GM12878 (cell line): ENCODE data around the gene PCSK6. TPM values are rescaled to one million over a fixed set of nuclear protein-coding genes. Genes with fewer than 3 reads are reported as not detected.

ENCODE experiments used
- ATAC-seq: fragments of 200-7000 bp; cut with Tn5 transposase; 3 replicates; pipeline ENCODE4 v1.9.1; 2020; ENCODE audit warnings: mild to moderate bottlenecking, moderate library complexity
- BruUV-seq: library from RNA; stranded (reverse); fragments of 400-500 nt; replicated peaks from 2 replicates; lab custom pipeline; 2021; lab: Mats Ljungman, UMichigan
- CTCF ChIA-PET: fragments of 300-600 bp; sonication (Branson Sonifier 250); formaldehyde crosslinking; extraction: SDS; loops from one replicate; lab custom pipeline; 2021; ENCODE audit warnings: inconsistent platforms; lab: Yijun Ruan, JAX
- POLR2A ChIA-PET: fragments of 350-600 bp; formaldehyde crosslinking; extraction: SDS; loops from one replicate; lab custom pipeline; 2021; ENCODE audit warnings: inconsistent platforms; lab: Charles Lee
- RAD21 ChIA-PET: fragments of 300-600 bp; sonication (Branson Sonifier 250); formaldehyde crosslinking; loops from one replicate; lab custom pipeline; 2023; ENCODE audit warnings: antibody characterized with exemption; ENCODE audit not compliant: unreplicated experiment; lab: Charles Lee
- SMC1A ChIA-PET: fragments of 300-600 bp; sonication (Branson Sonifier 250); formaldehyde crosslinking; loops from one replicate; lab custom pipeline; 2023; ENCODE audit not compliant: unreplicated experiment, uncharacterized antibody; lab: Charles Lee
- DNase-seq: peaks from one replicate; pipeline ENCODE4 v3.0.0-alpha.2; 2011; ENCODE audit warnings: low read depth, low spot score
- FAIRE-seq: peaks from 3 replicates; lab custom pipeline; 2011; peaks lifted over from hg19 to GRCh38; lab: Jason Lieb, UNC
- H2AFZ ChIP-seq: 2 replicates; pipeline ENCODE4 v1.6.0; 2011; ENCODE audit warnings: low read depth, low read length, control low read depth; ENCODE audit not compliant: control insufficient read depth
- H3K27ac ChIP-seq: 2 replicates; pipeline ENCODE4 v1.5.1; 2011; ENCODE audit warnings: control low read depth; ENCODE audit not compliant: control insufficient read depth, insufficient read depth
- H3K27me3 ChIP-seq, 2 experiments: replicated peaks in 1 of 2; 2 replicates each; pipeline versions ENCODE4 v1.6.0 to v1.6.1; 2011; ENCODE audit warnings: low read length in 1 of 2; ENCODE audit not compliant: control insufficient read depth in 2 of 2, insufficient read depth in 2 of 2
- H3K36me3 ChIP-seq, 2 experiments: 2 replicates each; pipeline ENCODE4 v1.5.1; 2011; ENCODE audit warnings: low read length in 1 of 2; ENCODE audit not compliant: control insufficient read depth in 2 of 2, insufficient read depth in 2 of 2
- H3K4me1 ChIP-seq: 2 replicates; pipeline ENCODE4 v1.6.1; 2011; ENCODE audit warnings: mild to moderate bottlenecking, low read length, moderate library complexity, mixed read lengths; ENCODE audit not compliant: control insufficient read depth, insufficient read depth
- H3K4me2 ChIP-seq: 2 replicates; pipeline ENCODE4 v1.6.0; 2011; ENCODE audit warnings: control low read depth; ENCODE audit not compliant: control insufficient read depth, insufficient read depth
- H3K4me3 ChIP-seq: fragments of 200-600 bp; sonication (generic); 2 replicates; pipeline ENCODE4 v1.5.1; 2016
- H3K79me2 ChIP-seq: 2 replicates; pipeline ENCODE4 v1.6.0; 2011; ENCODE audit warnings: low read length; ENCODE audit not compliant: control insufficient read depth, insufficient read depth
- H3K9ac ChIP-seq: 2 replicates; pipeline ENCODE4 v1.8.0; 2011; ENCODE audit warnings: low read length, control low read depth, mixed read lengths; ENCODE audit not compliant: control insufficient read depth, insufficient read depth
- H3K9me3 ChIP-seq: replicated peaks from 3 replicates; pipeline ENCODE4 v1.5.1; 2011; ENCODE audit warnings: mild to moderate bottlenecking, low read length; ENCODE audit not compliant: control insufficient read depth, insufficient read depth
- H4K20me1 ChIP-seq: 2 replicates; pipeline ENCODE4 v1.6.0; 2011; ENCODE audit not compliant: control insufficient read depth, insufficient read depth
- CHD4 ChIP-seq: fragments of 200-600 bp; sonication (generic); IDR thresholded peaks from 2 replicates; pipeline ENCODE4 v1.6.1; 2016; ENCODE audit warnings: mild to moderate bottlenecking
- FOXM1 ChIP-seq: IDR thresholded peaks from 2 replicates; pipeline ENCODE4 v1.6.1; 2012; ENCODE audit warnings: low read depth, mild to moderate bottlenecking, inconsistent platforms, low read length, moderate library complexity
- GATAD2B ChIP-seq: fragments of 450-650 bp; conservative IDR thresholded peaks from 2 replicates; pipeline ENCODE4 v1.6.1; 2017; ENCODE audit warnings: low read depth, mild to moderate bottlenecking, moderate library complexity
- MTA2 ChIP-seq: fragments of 450-650 bp; IDR thresholded peaks from 2 replicates; pipeline ENCODE4 v1.6.1; 2016; ENCODE audit warnings: low read depth, mild to moderate bottlenecking, moderate library complexity
- NBN ChIP-seq: fragments of 450-650 bp; IDR thresholded peaks from 2 replicates; pipeline ENCODE4 v1.6.1; 2016
- NR2C1 ChIP-seq: fragments of 450-650 bp; IDR thresholded peaks from 2 replicates; pipeline ENCODE4 v1.6.1; 2017; ENCODE audit warnings: antibody characterized with exemption, mild to moderate bottlenecking, moderate library complexity
- NRF1 ChIP-seq: conservative IDR thresholded peaks from 2 replicates; pipeline ENCODE4 v1.6.1; 2011; ENCODE audit warnings: mild to moderate bottlenecking, low read depth, low read length, improper control_type of control experiment
- PML ChIP-seq: IDR thresholded peaks from 2 replicates; pipeline ENCODE4 v1.6.1; 2012; ENCODE audit warnings: low read length, inconsistent platforms
- POLR2AphosphoS2 ChIP-seq: IDR thresholded peaks from 2 replicates; pipeline ENCODE4 v1.6.1; 2011; ENCODE audit warnings: low read depth, mild to moderate bottlenecking, low read length, improper control_type of control experiment, moderate library complexity
- SMARCA5 ChIP-seq: fragments of 450-650 bp; IDR thresholded peaks from 2 replicates; pipeline ENCODE4 v1.6.1; 2017; ENCODE audit warnings: mild to moderate bottlenecking
- TARDBP ChIP-seq: IDR thresholded peaks from 2 replicates; pipeline ENCODE4 v1.6.1; 2016; ENCODE audit warnings: borderline replicate concordance
- ZNF217 ChIP-seq: fragments of 450-650 bp; IDR thresholded peaks from 2 replicates; pipeline ENCODE4 v1.6.1; 2017; ENCODE audit warnings: antibody characterized with exemption, mild to moderate bottlenecking
- ZNF687 ChIP-seq: fragments of 450-650 bp; IDR thresholded peaks from 2 replicates; pipeline ENCODE4 v1.6.1; 2017; ENCODE audit warnings: mild to moderate bottlenecking, moderate library complexity
- WGBS: methylation state at CpG from one replicate; pipeline ENCODE4 v1.1.6; 2016; ENCODE audit warnings: low lambda C conversion rate; ENCODE audit not compliant: insufficient replicate concordance, insufficient coverage; ENCODE audit errors: missing lambda C conversion rate; 5-methylcytosine and 5-hydroxymethylcytosine counted together
- in situ Hi-C: fragments of 300-500 bp; cut with MboI; formaldehyde crosslinking; loops from 9 replicates; pipeline ENCODE4 v1.14.3; 2018; ENCODE audit warnings: mixed read lengths
- intact Hi-C: fragments of 100-400 bp; cut with micrococcal nuclease; formaldehyde crosslinking; loops from one replicate; pipeline ENCODE4 v1.14.2; 2022; ENCODE audit not compliant: unreplicated experiment
- polyA plus RNA-seq, 11 experiments: library from polyadenylated mRNA; depleted of rRNA in 4 of 11; unstranded in 6 of 11; stranded (reverse) in 5 of 11; fragments of >200 nt; fragmentation: Nextera tagmentation in 4 of 11; fragmentation: Illumina TruSeq in 1 of 11; extraction: Ambion mirVana in 4 of 11; extraction: Trizol in 1 of 11; gene quantifications; 1 replicate in 1 of 11; 2 replicates in 10 of 11; pipeline versions ENCODE4 v1.2.1 to v1.2.3, GENCODE V29; 2011 to 2016; ENCODE audit warnings: inconsistent platforms in 2 of 11, missing spikeins in 2 of 11, low read depth in 1 of 11
- total RNA-seq, 4 experiments: library from RNA; depleted of rRNA in 3 of 4; stranded (reverse); fragments of >200 nt in 3 of 4; fragmentation: Illumina TruSeq in 1 of 4; extraction: Trizol in 1 of 4; gene quantifications; 2 replicates each; pipeline versions ENCODE4 v1.2.1 to v1.2.3, GENCODE V29; 2013 to 2021

Gene PCSK6
- total and polyA plus RNA-seq, 10 of the 15 experiments (the other 5 are each of a cell fraction or from before 2014, with no cell fraction given): 0.19 to 0.67 (median 0.25) TPM; not detected in 4

GRCh38 chr15:101476756-101477155 is 12.8 kb downstream of the PCSK6 start:
- ChIA-PET POLR2A (no interaction called here), RAD21 (no interaction called here), SMC1A (no interaction called here), CTCF (no interaction called here)
- Histone ChIP-seq H3K79me2 (no peaks in the 10 kb centered on the region), H3K27me3 (peaks cover 0 to 2% of the 10 kb centered on the region in 2 experiments; a peak in 2 of 4 replicates), H3K9me3 (no peaks in the 10 kb centered on the region), H3K27ac (no peak overlapping the region), H4K20me1 (no peaks in the 10 kb centered on the region), H3K9ac (no peak overlapping the region), H3K4me3 (no peak overlapping the region), H3K4me2 (no peak overlapping the region), H3K4me1 (no peaks in the 10 kb centered on the region), H2AFZ (no peak overlapping the region), H3K36me3 (no peaks in the 10 kb centered on the region)
- in situ Hi-C loops (no loop called here), intact Hi-C loops (no loop called here)
- ATAC-seq (no peak), DNase-seq (no peak), FAIRE-seq (no peak)
- WGBS: 43% methylated on average over 10 of the region's 10 CpGs
- TF ChIP-seq ZNF217 (no peak), POLR2AphosphoS2 (no peak), MTA2 (no peak), SMARCA5 (no peak), NR2C1 (no peak), PML (no peak), NBN (no peak)
- no TSS peak for BruUV-seq

GRCh38 chr15:101474983-101475382 is 14.5 kb downstream of the PCSK6 start:
- SMC1A ChIA-PET: no interaction called here
- no peaks in the 10 kb centered on the region for H3K36me3 ChIP-seq
- POLR2A ChIA-PET: no interaction called here
- no peak for DNase-seq
- no peak overlapping the region for H2AFZ ChIP-seq
- no peaks in the 10 kb centered on the region for H3K9me3 ChIP-seq
- RAD21 ChIA-PET: no interaction called here
- 25% methylated on average over 7 of the region's 7 CpGs for WGBS
- no peak for TF ChIP-seq GATAD2B
- no peak for TF ChIP-seq ZNF687
- no peak for TF ChIP-seq FOXM1
- TF ChIP-seq TARDBP: no peak
- no peak for TF ChIP-seq NRF1
- no peak for TF ChIP-seq CHD4
- no peak for FAIRE-seq
- peaks cover 0 to 2% of the 10 kb centered on the region in 2 experiments; a peak in 2 of 4 replicates for H3K27me3 ChIP-seq
- no peak overlapping the region for H3K9ac ChIP-seq
- H3K27ac ChIP-seq: no peak overlapping the region
- no TSS peak for BruUV-seq
- no peak overlapping the region for H3K4me3 ChIP-seq
- no peaks in the 10 kb centered on the region for H3K4me1 ChIP-seq
- H3K4me2 ChIP-seq: no peak overlapping the region
- CTCF ChIA-PET: no interaction called here
- in situ Hi-C loops: no loop called here
- no peaks in the 10 kb centered on the region for H4K20me1 ChIP-seq
- no peak for ATAC-seq
- intact Hi-C loops: no loop called here
- no peaks in the 10 kb centered on the region for H3K79me2 ChIP-seq
